IPS-11a (cell line): ENCODE data around the gene PDE1C.

Experiments used
- H3K4me3 ChIP-seq: one replicate; pipeline ENCODE4 v1.5.1; 2013; ENCODE audit warnings: low read depth, low read length, control low read depth

Gene PDE1C

DNA sequence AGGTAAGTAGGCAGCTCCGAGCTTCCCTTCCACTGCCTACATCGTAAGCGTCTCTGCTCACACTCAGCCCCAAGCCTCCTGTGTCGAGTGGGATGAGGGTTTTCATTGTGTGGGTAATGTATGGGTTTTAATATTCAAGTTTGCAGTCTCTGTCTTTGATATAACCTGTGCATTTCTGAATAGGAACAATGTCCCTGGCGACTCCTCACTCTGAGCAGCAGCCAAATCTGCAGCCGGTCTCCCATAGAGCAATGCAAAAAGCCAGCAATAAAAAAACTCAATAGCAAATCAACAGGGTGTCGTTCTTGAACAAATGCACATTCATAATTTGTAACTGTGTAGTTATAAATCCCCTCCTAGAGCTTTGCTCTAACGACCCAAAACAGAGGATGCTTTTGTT lies 349.8 kb downstream of the PDE1C start:
- H3K4me3 ChIP-seq: no peak overlapping the region

DNA sequence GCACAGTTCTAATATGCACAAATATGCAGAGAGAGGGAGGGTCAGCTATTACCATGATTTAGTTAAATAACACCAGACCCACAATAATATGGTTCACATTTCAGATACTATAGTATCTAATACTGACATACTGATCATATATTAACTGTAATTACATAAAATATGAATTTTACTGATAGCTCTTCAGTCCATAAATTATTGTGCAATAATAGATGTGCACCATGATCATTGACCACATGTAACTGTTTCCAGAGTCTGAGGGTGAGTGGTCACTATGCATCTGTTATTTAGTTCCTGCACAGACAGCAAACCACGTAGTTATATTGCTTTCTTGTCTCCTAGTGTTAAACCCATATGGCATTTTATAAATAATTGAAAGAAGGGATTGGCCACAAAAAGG lies 353.9 kb downstream of the PDE1C start:
- H3K4me3 ChIP-seq: no peak overlapping the region

- H3K4me3 ChIP-seq: no peak overlapping the region
Measured at GRCh38 chr7:31710171-31710570, 360.0 kb downstream of the PDE1C start.

DNA sequence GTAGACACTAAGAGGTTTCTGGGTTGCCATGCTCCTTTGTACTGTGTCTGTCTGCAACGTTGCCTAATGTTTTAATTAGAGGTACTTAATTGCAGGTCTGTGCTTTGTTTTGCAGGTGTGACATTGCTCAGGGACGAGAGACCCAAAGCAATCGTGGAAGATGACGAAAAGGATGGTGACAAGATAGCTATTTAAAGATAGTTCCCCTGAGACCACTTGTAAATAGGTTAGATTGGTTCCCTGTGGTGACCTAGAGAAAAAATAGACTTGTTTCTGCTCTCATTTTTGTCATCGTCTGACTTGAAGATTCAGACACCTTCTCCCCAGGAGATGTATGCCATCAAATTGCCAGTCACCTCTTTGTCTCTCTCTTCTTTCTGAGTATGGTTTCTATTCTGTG lies 363.1 kb downstream of the PDE1C start:
- H3K4me3 ChIP-seq: no peak overlapping the region

DNA sequence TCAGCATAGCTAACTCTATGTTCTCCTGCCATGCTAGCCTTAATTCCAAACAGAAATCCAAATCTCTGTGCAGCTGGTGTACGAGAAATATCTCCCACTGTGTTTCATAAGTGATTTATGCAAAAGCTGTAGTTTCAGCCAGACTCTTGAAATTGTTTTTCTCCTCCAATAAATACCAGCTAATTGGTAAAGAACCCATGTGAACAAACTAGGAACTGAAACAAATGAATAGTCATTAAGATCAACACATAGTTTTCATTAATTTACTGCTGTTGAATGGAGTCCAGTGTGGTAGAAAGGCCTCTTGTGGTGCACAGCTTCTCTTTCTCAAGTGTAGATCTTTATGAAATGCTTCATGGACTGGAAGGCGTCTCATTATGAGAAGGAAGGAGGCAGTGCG lies 364.8 kb downstream of the PDE1C start:
- H3K4me3 ChIP-seq: no peak overlapping the region

GRCh38 chr7:31702354-31702753 lies 367.9 kb downstream of the PDE1C start:
- H3K4me3 ChIP-seq: no peak overlapping the region
